ENCODE data around the gene KLHL9.

Gene KLHL9

DNA sequence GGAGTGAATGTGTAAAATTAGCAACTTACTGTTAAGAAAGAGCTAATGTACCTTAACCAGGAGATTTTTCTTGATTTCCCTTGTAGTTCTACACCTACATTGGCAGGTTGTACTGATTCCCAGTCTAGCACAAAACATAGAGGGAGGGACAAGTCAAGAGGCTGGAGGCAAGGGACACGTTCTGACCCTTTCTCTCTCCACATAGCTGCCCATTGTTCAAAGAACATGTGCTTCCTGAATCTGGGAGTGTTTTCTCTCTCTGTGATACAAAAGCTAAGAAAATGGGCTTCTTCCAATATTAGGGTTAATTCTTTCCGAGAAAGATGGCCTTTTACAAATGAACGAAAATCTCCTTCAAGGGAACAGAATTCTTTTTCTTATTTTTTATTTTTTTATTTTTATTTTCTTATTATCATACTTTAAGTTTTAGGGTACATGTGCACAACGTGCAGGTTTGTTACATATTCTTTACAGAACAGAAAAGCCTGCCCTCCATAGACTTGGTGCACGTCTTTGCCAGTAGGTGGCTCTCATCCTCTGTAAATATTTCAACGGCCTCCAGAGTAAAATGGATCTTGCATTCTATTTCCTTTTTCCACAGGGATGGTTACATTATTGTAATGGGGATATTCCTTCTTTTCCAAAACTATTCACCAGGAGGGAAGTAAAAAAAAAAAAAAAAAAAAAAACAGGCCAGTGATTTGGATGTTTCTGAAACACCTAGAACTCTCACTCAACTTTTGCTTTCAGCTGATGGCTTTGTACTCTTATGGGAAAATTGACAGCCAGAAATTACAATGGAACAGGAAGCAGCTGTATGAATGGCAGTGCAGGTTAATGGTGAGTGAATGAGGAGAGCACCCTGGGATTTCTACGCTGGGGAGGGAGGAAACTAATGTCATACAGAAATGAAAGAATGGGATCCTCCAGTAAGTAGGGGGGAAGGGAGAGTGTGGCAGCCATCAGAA, 17.0 kb downstream of the KLHL9 start:
- no peak overlapping the region for H3K27ac ChIP-seq
- DNase-seq (ENCODE audit: low read depth, low spot score): no peak

DNA sequence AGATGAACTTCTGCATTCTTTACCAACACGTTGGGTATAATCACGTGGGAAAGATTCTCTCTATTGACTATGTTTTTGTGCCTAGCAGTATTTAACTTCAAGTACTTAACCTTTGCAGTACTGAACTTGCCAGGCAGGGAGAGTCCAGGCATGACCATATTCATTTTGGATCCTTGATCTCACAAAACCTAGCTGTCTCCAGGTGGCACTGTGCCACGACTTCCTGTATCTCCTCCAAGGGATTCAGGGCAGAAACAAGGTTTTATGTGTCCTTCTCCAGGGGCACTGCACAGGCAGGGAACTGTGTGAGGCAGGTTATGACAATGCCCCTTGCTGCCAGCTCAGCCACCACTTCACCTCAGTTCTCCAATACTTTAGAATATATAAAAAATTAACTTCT, 18.3 kb downstream of the KLHL9 start:
- no peak overlapping the region for H3K27ac ChIP-seq
- DNase-seq (ENCODE audit: low read depth, low spot score): no peak

DNA sequence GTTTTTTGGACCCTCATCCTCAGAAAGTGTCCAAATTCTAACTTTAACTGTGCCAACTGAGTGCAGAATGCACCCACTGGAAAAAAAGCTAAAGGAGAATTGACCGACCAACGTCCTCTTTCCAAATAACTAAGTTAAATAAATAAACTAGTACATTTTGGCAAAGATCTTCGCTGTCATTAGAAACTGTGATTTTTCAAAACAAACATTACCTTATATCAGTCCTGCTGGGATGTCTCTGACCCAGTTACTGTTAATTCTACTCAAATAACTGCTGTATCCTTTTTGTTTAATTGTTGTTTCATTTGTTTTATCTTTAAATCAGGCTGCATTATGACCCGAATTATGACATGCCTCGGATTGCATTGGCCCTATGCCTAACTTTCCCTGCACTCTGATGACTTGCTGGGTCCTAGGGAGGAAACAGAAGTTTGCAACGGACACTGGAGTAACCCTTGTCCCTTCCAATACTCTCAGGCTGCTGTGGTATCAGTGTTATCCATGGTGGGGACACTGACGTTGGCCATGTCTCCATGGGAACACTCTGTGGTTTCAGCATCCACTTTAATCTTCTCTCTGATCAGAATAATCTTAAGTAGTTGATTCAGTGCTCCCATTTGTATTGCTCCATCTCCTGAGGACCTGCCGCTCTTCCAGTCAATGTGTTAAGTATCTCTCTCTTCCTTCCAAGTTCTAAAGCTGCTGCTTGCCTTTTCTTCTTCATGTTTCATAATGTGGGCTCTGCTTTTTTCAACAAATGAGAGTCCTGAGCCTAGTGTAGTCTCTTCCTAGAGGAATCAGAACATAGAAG, 19.0 kb downstream of the KLHL9 start:
- H3K27ac ChIP-seq: no peak overlapping the region
- DNase-seq (ENCODE audit: low read depth, low spot score): no peak

DNA sequence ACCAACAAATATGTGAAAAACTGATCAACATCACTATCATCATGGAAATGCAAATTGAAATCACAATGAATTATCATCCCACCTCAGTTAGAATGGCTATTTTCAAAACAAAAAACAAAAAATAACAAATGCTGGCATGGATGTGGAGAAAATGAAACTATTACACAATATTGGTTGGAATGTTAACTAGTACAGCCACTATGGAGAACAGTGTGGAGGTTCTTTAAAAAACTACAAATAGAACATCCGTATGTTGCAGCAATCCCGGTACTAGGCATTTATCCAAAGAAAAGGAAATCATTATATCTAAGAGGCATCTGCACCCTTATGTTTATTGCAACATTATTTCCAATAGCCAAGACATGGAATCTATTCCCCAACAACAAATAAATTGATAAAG, 21.1 kb downstream of the KLHL9 start:
- no peak for DNase-seq (ENCODE audit: low read depth, low spot score)

GRCh38 chr9:21311889-21312288, 23.3 kb downstream of the KLHL9 start:
- H3K27ac ChIP-seq: no peak overlapping the region
- no peak for DNase-seq (ENCODE audit: low read depth, low spot score)

More for the DNA sequence above, 21.1 kb downstream of the KLHL9 start:
- H3K27ac ChIP-seq: no peak overlapping the region

GRCh38 chr9:21305213-21305612, 30.0 kb downstream of the KLHL9 start, which contains the start of gene IFNA5:
Gene IFNA5, minus strand, starts transcription at chr9:21305313. Its CDS starts 57 bp downstream, at chr9:21305256.
- no peak within 1 kb of the TSS for H3K27ac ChIP-seq
- no peak for DNase-seq (ENCODE audit: low read depth, low spot score)

DNA sequence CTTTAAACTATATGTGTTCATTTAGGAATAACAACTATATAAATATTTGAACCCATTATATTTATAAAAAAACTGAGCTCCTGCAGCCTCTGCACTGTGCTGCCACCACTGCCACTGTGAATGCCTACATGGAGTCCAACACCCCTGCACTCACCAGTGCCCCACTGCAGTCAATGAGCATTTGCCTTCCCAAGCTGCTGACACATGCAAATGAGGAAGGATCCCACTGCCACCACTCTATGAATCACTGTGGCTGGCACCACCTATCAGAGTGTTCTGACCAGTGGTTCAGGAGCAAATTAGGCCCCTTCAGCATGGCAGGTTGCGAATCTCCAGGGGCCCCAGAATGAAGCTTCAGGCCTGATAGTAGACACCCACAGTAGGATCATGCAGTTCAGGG, 39.2 kb downstream of the KLHL9 start:
- no peak overlapping the region for H3K27ac ChIP-seq
- no peak for DNase-seq (ENCODE audit: low read depth, low spot score)

DNA sequence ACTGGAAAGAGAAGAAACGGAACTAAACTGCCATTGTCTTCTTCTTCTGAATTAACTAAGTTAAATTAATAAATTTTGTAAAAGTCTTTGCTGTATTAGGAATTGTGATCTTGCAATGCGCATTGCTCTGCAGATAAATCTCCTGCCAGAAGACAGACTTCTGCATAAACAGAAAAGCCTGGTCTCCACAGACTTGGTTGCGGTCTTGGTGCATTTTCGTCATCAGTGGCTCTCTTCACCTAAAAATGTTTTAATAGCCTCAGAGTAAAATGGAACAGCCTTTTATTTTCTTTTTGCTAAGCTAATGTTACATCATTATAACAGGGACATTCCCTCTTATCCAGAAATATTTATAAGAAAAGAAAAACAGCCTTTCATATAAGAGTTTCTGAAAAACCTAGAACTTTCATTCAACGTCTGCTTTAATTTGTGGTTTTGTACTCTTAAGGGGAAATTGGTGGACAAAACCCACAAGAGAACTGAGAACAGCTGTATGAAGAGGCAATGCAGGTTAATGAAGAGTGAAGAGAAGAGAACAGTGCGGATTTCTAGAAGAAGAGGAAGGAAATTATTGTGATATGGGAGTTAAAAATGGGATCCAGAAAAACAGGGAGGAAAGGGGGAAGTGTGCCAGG, 40.2 kb downstream of the KLHL9 start:
- H3K27ac ChIP-seq: peak overlapping the region; percentile 61
- no peak for DNase-seq (ENCODE audit: low read depth, low spot score)

- H3K27ac ChIP-seq: peak overlapping the region; percentile 61
These were observed 40.8 kb downstream of the KLHL9 start for GRCh38 chr9:21294364-21294774.

GRCh38 chr9:21289848-21290247, 45.4 kb downstream of the KLHL9 start:
- DNase-seq (ENCODE audit: low read depth, low spot score): no peak
- no peak overlapping the region for H3K27ac ChIP-seq

More at GRCh38 chr9:21294364-21294774, 40.8 kb downstream of the KLHL9 start:
- DNase-seq (ENCODE audit: low read depth, low spot score): peak; percentile 94

- no peak overlapping the region for H3K27ac ChIP-seq
- DNase-seq (ENCODE audit: low read depth, low spot score): no peak
These were observed 47.9 kb downstream of the KLHL9 start for GRCh38 chr9:21287280-21287679.

DNA sequence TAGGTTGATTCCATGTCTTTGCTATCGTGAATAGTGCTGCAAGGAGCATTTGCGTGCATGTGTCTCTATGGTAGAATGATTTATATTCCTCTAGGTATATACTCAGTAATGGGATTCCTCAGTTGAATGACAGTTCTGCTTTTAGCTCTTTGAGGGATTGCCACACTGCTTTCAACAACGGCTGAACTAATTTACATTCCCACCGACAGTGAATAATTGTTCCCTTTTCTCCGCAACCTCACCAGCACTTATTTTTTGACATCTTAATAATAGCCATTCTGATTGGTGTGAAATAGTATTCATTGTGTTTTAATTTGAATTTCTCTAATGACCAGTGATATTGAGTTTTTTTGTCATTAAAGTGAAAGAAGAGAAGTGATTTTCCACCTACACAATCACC, 48.5 kb downstream of the KLHL9 start:
- DNase-seq (ENCODE audit: low read depth, low spot score): no peak
- H3K27ac ChIP-seq: no peak overlapping the region

- DNase-seq (ENCODE audit: low read depth, low spot score): no peak
- H3K27ac ChIP-seq: no peak overlapping the region
These were observed 49.1 kb downstream of the KLHL9 start for GRCh38 chr9:21286099-21286498.

DNA sequence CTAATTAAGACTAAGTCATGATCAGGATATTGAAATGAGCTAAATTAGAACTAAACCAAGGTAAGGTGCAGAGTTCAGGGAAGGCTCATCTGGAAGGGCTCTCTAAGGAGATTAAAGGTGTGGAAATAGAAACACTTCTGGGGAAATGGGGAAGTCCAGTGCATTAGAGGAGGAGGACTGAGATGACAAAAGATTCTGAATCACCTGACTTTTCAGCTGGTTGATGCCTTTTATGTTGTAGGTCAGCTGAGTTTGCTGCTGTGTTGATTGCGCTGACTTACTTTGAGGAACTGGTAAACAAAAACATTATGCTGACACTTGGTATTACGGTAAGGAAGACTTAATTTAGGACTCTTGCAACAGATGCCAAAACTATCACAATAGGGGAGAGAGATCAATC, 53.9 kb downstream of the KLHL9 start:
- DNase-seq (ENCODE audit: low read depth, low spot score): no peak
- no peak overlapping the region for H3K27ac ChIP-seq
